Epithelial cell of esophagus (primary cell): ENCODE measurements around the gene CEP85L.
A peak's percentile ranks its signal among the peaks of the same experiment; 100 is the strongest.

ENCODE experiments used
- DNase-seq: peaks from one replicate; pipeline ENCODE4 v3.0.0; 2010; ENCODE audit warnings: low read depth
- H3K4me3 ChIP-seq: 2 replicates; pipeline ENCODE4 v1.5.1; 2011; ENCODE audit warnings: mild to moderate bottlenecking, low read length, control low read depth
- CTCF ChIP-seq: IDR thresholded peaks from 2 replicates; pipeline ENCODE4 v1.5.1; 2011; ENCODE audit warnings: low read depth, mild to moderate bottlenecking, low read length, control low read depth, inconsistent platforms; ENCODE audit not compliant: insufficient read depth; ENCODE audit errors: missing control alignments

CEP85L gene

GRCh38 chr6:118562959-118563358 is 88.4 kb downstream of the CEP85L start:
- no peak overlapping the region for H3K4me3 ChIP-seq
- peak; percentile 13 for DNase-seq
- TF ChIP-seq CTCF: no peak

- DNase-seq: no peak
- TF ChIP-seq CTCF: no peak
- no peak overlapping the region for H3K4me3 ChIP-seq
These were observed 89.1 kb downstream of the CEP85L start for GRCh38 chr6:118562248-118562647.

GRCh38 chr6:118559659-118560058 is 91.7 kb downstream of the CEP85L start:
- no peak for TF ChIP-seq CTCF
- DNase-seq: no peak
- no peak overlapping the region for H3K4me3 ChIP-seq

- H3K4me3 ChIP-seq: no peak overlapping the region
- no peak for TF ChIP-seq CTCF
- no peak for DNase-seq
These were observed 92.8 kb downstream of the CEP85L start for GRCh38 chr6:118558464-118559217.

- H3K4me3 ChIP-seq: no peak overlapping the region
- no peak for DNase-seq
- no peak for TF ChIP-seq CTCF
These were observed 96.7 kb downstream of the CEP85L start for GRCh38 chr6:118554698-118555097.

GRCh38 chr6:118553132-118553531 is 98.3 kb downstream of the CEP85L start:
- H3K4me3 ChIP-seq: no peak overlapping the region
- no peak for TF ChIP-seq CTCF

More at GRCh38 chr6:118553132-118553531, 98.3 kb downstream of the CEP85L start:
- DNase-seq: no peak
